ENCODE data around the gene AFF1. TPM values are rescaled to one million over a fixed set of nuclear protein-coding genes. Genes with fewer than 3 reads are reported as not detected.
"Not testable (repeated sequence)": the region's sequence is repeated elsewhere in the genome, so short reads cannot be mapped to it uniquely, and the experiment has no call there.

Gene AFF1
- total RNA-seq, 2 donors from 2014 or later: 42.8 to 57.0 TPM

DNA sequence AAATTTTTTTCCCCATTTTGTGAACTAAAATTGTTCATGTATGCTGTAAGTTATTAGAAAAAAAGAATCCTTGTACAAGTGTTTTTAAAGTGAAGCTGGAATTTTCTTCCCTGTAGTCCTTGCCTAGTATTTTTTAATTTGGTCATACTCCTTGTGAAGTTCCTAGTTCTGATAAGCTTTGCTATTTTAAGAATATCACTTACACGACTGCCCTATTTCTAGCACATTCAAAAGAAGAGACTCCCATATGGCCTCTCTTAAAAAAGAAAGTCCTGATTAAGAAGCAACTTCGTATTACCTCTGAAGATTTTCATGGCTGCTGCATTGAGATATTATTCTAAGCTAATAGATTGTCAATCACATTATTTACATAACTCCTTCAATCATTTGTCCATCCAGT, 198.4 kb downstream of the AFF1 start:
- H3K36me3 ChIP-seq (replicated peaks in 1 of 2; ENCODE audit: insufficient read depth in 1 of 2, low read depth in 2 of 2): peaks cover 3 to 26% of the 10 kb centered on the region in 2 donors
- H3K9me3 ChIP-seq: no peaks in the 10 kb centered on the region
- no peak for TF ChIP-seq POLR2A (IDR thresholded peaks at IDR 0.05)
- TF ChIP-seq, protein P1, sequence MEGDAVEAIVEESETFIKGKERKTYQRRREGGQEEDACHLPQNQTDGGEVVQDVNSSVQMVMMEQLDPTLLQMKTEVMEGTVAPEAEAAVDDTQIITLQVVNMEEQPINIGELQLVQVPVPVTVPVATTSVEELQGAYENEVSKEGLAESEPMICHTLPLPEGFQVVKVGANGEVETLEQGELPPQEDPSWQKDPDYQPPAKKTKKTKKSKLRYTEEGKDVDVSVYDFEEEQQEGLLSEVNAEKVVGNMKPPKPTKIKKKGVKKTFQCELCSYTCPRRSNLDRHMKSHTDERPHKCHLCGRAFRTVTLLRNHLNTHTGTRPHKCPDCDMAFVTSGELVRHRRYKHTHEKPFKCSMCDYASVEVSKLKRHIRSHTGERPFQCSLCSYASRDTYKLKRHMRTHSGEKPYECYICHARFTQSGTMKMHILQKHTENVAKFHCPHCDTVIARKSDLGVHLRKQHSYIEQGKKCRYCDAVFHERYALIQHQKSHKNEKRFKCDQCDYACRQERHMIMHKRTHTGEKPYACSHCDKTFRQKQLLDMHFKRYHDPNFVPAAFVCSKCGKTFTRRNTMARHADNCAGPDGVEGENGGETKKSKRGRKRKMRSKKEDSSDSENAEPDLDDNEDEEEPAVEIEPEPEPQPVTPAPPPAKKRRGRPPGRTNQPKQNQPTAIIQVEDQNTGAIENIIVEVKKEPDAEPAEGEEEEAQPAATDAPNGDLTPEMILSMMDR (IDR thresholded peaks at IDR 0.05): no peak
- no peaks in the 10 kb centered on the region for H3K27me3 ChIP-seq
- H3K27ac ChIP-seq: no peak overlapping the region
- WGBS, 2 donors: 52 to 60% methylated on average over 2 of the region's 2 CpGs
- no peak for ATAC-seq
- intact Hi-C loops (cut with DNase I): no loop called here
- H3K4me1 ChIP-seq: no peaks in the 10 kb centered on the region
- no peak for DNase-seq
- no peak overlapping the region for H3K4me3 ChIP-seq

DNA sequence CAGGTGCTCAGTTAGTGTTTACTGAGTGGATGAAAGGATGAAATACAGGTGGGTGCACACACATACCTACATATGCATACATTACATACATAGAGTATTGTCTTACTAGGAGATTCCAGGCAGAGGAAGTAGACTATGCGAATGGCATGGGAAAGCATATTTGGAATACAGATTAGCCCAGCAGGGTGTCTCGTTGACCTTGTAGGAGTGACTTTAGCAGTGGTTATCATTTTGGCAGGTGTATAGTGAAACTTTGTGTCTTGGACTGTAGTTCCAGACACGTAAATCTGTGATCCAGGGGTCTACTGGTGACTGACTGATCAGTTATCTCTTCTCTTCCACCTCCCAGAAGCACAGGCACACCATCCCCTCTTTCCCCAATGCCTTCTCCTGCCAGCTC, 199.3 kb downstream of the AFF1 start:
- no peaks in the 10 kb centered on the region for H3K9me3 ChIP-seq
- DNase-seq (no peak), ATAC-seq (no peak)
- intact Hi-C loops (cut with DNase I): no loop called here
- H3K27me3 ChIP-seq: no peaks in the 10 kb centered on the region
- H3K27ac ChIP-seq: no peak overlapping the region
- TF ChIP-seq, protein P1 (IDR thresholded peaks at IDR 0.05): no peak
- TF ChIP-seq POLR2A (IDR thresholded peaks at IDR 0.05): no peak
- H3K4me3 ChIP-seq: no peak overlapping the region
- no peaks in the 10 kb centered on the region for H3K4me1 ChIP-seq
- H3K36me3 ChIP-seq (replicated peaks in 1 of 2; ENCODE audit: insufficient read depth in 1 of 2, low read depth in 2 of 2): peaks cover 3 to 26% of the 10 kb centered on the region in 2 donors
- WGBS, 2 donors: 34 to 69% methylated on average over 3 of the region's 3 CpGs

DNA sequence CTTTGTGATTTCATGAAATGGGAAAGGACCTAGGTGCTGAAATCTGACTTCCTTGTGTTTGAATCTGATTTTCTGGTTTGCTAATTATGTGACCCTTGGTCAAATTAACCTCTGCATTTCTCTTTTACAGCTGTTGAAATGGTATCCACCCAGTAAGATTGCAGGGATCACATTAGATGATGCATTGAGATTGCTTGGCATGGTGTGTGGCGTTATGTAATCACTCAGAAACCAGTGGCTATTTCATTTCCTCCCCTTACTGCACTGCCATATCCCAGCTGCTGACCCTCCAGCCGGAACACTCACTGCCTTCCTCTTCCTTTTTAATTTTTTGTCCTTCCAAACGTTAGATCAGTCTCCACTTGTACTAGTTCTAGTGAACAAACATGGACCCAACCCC, 206.6 kb downstream of the AFF1 start:
- intact Hi-C loops (cut with DNase I): no loop called here

DNA sequence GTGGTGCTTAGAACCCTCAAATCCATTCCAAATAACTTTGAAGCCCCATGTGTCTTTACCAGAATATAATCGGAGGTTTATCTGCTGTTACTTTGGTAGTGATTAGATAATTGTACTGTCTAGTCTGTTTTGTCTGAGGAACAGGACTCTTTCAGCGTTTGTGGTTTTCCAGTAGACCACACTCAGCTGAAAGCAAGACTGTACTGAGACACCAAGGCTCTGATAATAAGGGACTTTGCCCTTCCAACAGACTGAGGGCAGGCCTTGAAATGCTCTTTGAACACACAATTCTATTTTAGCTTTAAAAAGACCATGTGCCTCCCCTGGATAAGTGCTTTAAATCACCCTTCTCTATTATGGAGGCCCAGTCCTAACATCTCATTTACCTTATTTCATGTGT, 209.5 kb downstream of the AFF1 start:
- Histone ChIP-seq H3K27ac (no peak overlapping the region), H3K4me1 (no peaks in the 10 kb centered on the region), H3K4me3 (no peak overlapping the region), H3K27me3 (no peaks in the 10 kb centered on the region), H3K9me3 (no peaks in the 10 kb centered on the region), H3K36me3 (replicated peaks in 1 of 2; ENCODE audit: insufficient read depth in 1 of 2, low read depth in 2 of 2) (no peaks in the 10 kb centered on the region)
- DNase-seq (no peak), ATAC-seq (no peak)
- intact Hi-C loops (cut with DNase I): no loop called here
- TF ChIP-seq, protein P1 (IDR thresholded peaks at IDR 0.05): no peak
- no peak for TF ChIP-seq POLR2A (IDR thresholded peaks at IDR 0.05)
- 30 to 41% methylated on average over 2 of the region's 2 CpGs for WGBS, 2 donors

More for the DNA sequence above, 206.6 kb downstream of the AFF1 start:
- Histone ChIP-seq H3K36me3 (replicated peaks in 1 of 2; ENCODE audit: insufficient read depth in 1 of 2, low read depth in 2 of 2) (peaks cover 0 to 2% of the 10 kb centered on the region in 2 donors), H3K9me3 (no peaks in the 10 kb centered on the region), H3K27ac (no peak overlapping the region), H3K4me1 (no peaks in the 10 kb centered on the region), H3K27me3 (no peaks in the 10 kb centered on the region), H3K4me3 (no peak overlapping the region)
- 68 to 69% methylated on average over 3 of the region's 3 CpGs for WGBS, 2 donors
- TF ChIP-seq, protein P1 (IDR thresholded peaks at IDR 0.05): no peak
- no peak for TF ChIP-seq POLR2A (IDR thresholded peaks at IDR 0.05)
- DNase-seq (no peak), ATAC-seq (no peak)

DNA sequence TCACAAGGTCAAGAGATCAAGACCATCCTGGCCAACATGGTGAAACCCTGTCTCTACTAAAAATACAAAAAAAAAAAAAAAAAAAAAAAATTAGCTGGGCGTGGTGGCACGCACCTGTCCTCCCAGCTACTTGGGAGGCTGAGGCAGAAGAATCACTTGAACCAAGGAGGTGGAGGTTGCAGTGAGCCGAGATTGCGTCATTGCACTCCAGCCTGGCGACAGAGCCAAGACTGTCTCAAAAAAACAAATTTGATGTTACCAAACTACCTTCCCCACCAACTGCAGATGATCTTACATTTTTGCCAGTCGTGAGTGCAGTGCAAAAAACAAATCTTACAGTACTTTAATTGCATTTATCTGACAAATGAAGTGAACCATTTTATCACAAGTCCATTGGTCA, 211.1 kb downstream of the AFF1 start:
- WGBS, 2 donors: 92 to 98% methylated on average over 6 of the region's 6 CpGs
- DNase-seq; ATAC-seq; H3K36me3 ChIP-seq (replicated peaks in 1 of 2; ENCODE audit: insufficient read depth in 1 of 2, low read depth in 2 of 2); intact Hi-C loops (cut with DNase I); H3K27me3 ChIP-seq; H3K9me3 ChIP-seq; H3K27ac ChIP-seq; H3K4me1 ChIP-seq; H3K4me3 ChIP-seq: not testable (repeated sequence)
